ENCODE data around the gene C10orf95.

The C10orf95 gene

DNA sequence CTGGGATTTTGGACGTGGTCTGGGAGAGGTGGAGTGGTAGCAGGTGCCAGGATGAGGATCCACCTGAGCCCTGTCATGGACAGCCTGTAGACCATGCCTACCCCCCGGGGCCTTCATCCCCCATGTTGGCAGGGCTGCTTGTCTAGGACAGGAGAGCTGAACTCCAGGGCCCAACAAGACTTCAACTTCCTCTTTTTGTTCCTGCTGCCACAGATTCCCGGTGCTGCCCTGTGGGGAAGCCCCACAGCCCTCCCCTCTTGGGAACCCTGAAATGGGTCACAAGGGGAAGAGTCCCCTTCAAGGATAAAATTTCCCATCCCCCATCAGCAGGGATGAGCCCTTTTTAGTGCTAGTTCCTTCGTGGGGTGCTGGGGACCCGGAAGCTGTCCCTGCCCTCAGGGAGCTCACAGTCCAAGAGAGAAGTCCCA lies 17.7 kb downstream of the C10orf95 start:
- DNase-seq, result peak; percentile 91 to 94

DNA sequence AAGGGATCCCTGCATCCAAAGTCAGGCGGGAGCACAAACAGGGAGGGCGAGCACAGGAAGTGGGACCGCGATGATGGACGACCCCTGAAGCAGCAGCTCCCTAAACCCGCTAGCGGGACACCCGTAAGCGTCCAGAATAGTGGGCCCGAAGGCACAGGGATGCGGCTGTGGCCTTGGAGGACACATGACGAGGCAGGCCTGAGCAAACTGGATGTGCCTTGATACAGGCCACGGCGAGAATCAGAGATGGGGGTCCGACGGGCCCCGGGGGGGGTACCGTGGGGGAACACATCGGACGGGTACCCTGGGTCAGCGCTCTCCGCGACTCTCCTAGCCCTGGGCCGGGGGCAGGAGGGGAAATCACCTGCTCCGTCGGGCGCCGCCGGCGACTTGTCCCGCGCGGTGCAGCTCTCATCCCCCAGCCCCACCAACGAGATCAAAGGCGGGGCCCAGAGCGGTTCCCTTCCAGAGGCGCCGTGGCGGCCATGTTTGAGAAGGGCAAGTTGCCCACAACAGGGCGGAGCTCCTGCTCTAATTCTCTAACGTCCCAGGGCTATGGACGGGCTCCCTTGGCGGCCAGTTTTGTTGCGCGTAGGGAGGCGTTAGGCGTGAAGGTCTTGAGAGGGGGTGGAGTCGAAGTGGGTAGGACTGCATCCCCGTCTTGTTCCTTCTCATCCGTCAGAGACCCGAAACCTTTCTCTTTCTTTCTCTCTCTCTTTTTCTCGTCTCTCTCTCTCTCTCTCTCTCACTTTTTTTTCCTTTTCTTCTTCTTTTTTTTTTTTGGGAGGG lies 19.0 kb downstream of the C10orf95 start, which contains the start of gene CUEDC2:
TSS of gene CUEDC2 (minus strand) at position 413 of the 789 bp plus-strand sequence. CDS start 7,386 bp downstream, outside the sequence.
- peak; percentile 99 for DNase-seq

DNA sequence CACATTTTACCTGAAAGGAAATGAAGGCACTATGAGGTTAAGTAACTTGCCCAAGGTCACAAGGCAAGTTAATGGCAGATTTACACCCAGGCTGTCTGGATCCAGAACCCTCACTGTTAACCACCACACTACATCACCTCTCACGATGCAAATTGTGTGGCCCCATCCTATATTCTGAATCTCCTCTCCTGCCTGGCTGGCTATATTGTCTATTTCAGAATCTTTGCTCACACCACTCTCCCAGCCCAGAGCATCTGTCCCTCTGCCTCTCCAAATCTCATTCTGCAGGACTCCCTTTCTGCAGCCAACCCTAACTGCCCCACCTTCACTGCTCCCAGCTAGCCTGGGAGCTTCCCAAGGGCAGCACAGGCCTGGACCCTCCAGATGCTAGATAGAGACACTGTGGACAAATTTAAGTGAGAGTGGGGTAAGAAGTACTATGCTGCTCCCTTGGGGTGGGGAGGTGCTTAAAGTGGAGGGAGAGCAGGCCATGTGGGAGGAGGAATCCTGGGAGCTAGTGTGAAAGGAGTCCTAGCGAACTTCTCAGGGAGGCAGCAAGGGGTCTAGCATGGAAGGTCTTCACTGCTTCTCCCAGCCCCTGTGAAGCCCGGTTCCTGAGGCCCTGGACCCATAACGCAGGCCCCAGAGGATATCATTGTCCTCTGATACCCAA lies 19.8 kb downstream of the C10orf95 start:
- DNase-seq, result peak; percentile 59 to 73

DNA sequence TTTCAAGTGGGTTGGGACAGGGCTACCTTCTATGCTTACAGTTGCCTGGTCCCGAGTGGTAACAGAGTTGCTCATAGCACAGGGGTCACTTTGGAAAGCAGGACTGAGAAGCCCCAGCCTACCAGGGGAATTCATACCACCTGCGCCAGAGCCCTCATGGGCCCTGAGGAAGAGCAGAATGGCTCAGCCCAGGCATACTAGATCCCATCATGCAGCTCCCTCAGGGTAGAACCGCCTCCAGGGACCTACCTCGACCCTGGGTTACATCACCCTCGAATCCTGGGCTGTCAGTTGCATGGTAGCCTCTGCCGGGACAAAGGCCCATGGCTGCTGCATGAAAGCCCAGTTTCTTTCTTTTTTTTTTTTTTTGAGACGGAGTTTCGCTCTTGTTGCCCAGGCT lies 21.9 kb downstream of the C10orf95 start:
- no peak for DNase-seq

DNA sequence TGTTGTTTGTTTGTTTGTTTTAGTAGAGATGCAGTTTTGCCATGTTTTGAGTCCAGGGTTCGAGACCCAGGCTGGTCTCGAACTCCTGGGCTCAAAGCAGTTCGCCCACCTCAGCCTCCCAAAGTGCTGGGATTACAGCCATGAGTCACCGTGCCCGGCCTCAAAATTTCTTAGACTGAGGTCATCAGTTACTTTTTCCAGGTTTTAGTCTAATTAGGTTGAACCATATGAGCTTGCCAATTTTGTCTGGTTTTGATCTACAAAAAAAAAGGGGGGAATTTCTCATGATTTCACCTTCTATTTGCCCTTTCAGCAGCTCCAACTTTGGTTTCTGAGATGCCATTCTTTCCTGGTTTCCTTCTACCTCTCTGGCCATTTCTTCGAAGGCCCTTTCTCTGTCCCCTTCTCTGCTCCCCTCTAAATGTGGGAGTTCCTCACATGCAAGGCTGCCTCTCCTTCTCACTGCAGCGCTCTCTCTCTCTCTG lies 24.5 kb downstream of the C10orf95 start:
- no peak for DNase-seq

DNA sequence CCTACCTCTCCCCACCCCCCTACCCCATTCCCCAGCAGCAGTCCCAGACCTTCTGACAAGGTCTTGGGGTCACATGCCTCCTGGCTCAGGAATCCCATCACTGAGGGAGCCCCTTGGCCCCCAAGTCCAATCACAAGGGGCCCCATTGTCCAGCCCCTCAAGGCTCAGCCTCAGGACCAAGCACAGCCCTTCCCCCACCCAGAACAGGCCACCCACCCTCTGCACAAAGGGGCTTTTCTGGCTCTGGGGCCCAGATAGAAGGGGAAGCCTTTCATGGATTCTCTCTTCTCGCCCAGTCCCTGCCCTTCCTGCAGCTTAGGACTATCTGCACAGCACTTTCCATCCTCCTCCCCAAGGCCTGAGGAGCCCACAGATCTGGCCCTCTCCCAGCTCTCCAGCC lies 25.9 kb downstream of the C10orf95 start:
- DNase-seq, result no peak

DNA sequence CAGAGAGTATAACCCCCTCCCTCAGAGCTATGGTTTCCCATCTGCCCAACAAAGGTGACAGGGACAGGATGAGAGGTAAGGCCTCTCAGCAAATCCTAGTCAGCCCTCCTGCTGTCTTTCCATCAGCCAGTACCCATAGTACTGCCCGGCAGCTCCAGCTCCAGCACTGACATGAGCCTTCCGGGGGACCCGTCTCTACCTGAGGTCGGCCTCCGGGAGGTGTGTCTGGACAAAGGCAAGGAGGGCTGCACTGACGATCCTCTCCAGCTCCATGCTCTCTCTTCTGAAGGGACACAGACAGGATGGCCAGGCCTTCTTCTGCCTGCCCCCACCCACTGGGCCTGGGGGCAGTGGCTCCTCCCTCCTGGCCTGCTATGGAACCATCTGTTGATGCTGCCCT lies 26.4 kb downstream of the C10orf95 start:
- DNase-seq, result no peak

DNA sequence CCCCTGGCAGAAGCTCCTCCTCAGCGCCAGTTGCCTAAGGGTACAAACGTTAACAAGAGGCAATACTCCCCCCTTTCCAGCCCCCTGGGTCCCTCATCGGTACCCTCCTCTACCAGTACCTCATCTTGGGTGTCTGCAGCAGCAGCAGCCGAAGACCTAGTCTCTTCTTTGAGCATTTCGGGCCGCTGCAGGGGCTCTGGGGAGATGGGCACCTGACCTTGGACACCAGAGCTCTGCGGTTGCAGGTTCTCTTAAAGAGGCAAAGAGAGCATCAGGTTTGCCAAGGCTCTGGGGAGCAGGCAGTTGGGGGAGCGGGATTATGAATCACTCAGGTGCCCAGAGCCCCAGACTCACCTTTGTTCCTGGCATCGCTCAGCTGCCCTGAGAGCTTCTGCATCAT lies 27.2 kb downstream of the C10orf95 start:
- no peak for DNase-seq

DNA sequence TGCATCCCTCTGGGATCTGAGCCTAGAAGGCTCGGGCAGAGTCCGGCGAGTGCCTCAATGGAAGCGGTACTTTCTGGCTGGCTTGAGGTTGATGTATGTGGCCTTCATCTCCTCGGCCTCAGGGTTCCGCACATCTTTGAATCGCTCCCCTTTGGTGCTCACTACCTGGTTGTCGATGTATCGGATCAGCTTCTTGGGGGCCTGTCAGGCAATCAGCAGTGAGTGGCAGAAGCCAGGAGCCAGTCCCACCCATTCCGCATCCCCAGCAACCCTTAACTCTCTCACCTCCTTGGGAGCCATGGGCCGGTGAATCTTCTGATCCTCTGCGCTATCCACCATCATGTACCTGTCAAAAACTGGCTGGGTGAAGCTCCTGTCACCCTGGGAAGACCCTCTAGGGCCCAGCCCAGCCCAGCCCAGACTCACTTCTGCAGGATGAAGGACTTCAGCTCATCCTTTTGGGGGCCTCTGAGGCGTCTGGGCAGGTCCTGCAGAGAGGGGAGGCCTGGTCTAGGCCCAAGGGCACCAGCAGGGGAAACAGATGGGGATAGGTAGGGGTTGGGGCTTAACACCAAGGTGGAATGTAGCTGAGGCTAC lies 27.9 kb downstream of the C10orf95 start:
- no peak for DNase-seq

DNA sequence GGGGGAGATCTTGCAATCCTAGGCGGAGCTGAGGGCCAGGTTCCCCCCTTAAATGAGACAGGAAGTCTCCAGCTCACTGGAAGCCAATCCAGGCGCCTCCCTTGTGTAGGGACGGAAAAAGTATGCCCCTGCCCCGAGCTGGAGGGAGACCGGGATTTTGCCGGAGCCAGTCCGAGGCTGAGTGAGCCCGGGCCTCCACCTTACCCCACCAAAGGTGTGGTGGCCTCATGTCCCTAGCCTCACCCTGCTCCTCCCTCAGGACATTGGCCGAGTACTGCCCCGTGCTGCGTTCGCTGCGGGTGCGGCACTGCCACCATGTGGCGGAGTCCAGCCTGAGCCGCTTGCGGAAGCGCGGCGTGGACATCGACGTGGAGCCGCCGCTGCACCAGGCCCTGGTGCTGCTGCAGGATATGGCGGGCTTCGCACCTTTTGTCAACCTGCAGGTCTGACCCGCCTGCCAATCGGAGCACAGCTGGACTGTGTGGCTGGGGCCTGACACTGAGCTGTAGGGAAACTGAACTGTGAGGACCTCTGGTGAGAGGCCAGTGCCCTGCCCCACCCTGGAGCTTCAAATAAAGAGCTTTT lies 28.7 kb downstream of the C10orf95 start:
- DNase-seq, result peak; percentile 68 to 74

DNA sequence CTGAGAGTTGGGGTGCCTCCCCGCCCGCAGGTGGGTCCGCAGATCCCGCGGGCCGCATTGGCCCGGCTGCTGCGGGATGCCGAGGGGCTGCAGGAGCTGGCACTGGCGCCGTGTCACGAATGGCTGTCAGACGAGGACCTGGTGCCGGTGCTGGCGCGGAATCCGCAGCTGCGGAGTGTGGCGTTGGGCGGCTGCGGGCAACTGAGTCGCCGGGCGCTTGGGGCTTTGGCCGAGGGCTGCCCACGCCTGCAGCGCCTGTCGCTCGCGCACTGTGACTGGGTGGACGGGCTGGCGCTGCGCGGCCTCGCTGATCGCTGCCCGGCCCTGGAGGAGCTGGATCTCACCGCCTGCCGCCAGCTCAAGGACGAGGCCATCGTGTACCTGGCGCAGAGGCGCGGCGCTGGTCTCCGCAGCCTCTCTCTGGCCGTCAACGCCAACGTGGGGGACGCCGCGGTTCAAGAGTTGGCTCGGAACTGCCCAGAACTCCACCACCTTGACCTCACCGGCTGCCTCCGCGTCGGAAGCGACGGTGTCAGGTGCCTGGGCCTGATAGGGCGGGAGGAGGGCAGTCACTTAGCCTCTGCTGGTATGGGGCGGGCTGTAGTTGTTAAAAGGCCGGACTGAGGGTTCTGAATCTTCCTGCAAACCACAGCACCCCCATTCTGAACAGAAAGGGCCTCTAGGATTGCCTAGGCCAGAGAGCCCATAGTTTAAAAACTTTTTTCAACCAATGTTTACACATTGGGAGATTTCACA lies 29.4 kb downstream of the C10orf95 start:
- peak in 1 of 2 experiments; percentile 63 for DNase-seq

DNA sequence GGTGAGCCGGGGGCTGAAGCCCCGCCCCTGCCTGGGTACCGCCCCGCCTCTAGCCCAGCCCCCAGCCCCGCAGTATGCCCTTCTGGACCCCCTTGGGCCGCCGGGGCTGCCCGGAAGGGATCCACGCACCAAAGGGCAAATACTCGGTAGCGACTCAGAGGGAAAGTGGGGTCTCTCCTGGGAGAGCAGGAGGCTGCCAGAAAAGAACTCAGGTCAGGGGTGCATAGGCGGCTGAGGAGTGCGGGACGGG lies 29.9 kb downstream of the C10orf95 start:
- DNase-seq, result no peak

DNA sequence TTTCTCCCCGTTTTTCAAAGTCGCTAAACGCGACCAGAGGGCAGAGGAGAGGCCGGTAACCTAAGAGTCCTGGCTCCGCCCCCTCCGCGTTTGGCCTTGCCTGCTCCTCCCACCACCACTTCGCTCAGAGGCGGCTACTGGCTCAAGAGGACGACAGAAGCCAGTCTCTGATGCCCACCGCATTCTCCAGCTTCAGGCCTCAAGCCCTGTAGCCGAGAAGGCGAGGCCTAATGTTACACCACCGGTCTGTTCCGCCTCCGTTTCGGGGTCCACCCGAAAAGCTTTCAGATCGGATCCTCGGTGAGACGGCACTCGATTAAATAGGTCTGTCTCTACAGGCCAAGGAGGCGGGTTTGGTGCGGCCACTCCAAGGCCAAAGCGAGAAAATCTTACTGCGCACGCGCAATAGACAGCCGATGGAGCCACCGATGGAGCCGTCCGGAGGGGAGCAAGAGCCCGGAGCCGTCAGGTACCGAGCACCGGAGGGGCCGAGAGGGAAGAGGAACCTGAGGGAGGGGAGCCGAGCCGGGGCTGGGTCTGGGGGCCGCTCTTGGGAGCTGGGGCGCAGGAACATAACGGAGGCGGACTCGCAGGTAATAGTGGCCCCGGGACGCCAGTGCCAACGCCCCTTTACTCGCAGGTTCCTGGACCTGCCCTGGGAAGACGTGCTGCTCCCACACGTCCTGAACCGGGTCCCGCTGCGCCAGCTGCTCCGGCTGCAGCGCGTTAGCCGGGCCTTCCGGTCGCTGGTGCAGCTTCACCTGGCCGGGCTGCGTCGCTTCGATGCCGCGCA lies 30.4 kb downstream of the C10orf95 start, which contains the start of gene FBXL15:
TSS of gene FBXL15 (plus strand) at position 123 of the 793 bp plus-strand sequence. CDS start at position 417, 294 bp downstream.
- peak; percentile 98 for DNase-seq

DNA sequence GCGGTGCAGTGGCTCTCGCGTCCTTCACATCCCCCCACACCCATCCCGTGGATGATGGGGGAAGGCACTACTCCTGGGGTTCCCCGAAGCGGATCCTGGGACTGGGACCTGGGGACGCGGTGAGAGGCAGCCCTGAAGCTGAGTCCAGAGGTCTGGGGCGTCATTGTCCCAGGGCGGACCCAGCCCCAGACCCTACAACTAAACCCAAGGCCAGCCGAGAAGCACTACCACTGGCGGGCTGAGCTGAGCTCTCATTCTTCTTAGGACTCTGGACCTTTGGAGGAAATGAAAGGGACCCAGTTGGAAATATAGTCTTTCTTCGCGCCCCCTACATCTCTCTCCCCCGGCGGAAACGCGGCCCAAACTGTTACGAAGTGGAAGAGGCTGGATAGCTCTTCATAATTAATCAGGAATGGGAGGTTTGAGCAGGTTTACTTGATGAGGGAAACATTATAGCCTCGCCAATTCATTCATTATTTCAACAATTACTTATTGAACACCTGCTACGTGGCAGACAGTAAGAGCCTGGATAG lies 31.1 kb downstream of the C10orf95 start:
- DNase-seq, result no peak

DNA sequence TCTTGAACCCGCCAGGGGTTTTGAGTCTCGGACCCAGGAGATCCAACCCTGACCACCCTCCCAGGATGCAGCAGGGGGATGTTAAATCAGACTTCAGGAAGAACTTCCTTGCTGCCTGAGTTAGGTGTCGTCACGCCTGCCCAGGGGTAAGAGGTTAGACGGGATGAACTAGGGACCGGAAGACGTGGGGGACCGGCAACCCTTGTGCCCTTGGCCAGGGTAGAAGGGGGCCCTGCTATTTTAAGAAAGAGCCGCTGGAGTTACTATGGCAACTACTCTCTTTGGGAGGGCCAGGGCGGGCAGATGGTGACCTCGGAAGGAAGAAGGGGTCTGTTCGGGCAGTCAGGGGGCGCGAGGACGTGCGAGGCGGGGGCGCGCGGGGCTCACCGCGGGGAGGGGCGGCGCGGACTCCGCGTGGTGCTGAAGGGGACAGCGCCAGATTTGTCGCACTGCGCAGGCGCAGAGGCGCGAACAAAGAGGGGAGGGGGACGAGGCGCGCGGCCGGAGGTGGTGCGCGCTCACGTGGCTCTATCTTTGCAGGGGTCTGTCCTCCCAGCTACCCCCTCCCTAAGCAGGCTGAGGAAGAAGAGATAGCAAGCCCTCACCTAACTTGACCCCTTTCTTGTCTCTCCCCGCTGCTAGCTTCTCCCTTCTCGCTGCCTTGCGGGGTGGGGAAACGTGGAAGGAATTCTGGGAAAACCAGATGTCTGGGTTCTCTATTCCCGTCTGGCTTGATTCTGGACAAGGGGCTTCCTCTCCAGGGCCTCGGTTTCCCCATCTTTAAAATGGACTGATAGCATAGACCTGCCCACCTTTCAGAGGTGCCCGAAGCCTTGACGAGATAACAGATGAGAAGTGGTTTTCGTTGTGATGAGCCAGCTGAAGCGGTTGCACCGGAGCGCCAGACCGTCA lies 31.8 kb downstream of the C10orf95 start:
- DNase-seq, result peak; percentile 43 to 50

DNA sequence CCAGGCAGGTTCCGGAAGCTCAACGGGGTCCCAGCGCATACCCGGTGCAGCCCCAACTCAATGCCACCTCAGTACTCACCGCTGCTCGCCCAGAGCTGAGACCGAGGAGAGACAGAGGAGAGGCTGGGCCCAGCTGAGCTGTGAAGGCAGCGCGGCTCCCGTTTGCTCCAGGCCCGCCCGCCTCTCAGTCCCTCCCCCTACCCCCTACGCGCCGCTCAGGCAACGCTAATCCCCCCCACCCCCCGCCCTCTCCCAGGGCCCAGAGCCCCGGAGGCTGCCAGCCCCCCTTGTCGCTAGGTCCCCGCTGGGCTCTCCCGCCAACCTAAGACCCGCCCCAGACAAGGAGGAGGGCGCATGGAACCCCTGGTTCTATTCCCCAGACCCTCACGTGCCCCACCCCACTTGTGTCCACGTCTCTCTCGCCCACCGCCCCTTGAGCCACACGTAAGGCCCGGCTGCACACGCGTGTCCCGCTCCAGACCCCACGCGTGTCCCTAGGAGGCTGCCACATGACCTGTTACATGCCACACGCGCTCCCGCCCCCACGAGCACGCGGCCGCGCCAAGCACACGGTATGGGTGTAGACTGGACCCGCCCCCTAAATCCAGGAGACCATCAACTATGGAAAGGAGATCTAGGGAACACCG lies 32.6 kb downstream of the C10orf95 start, which contains the start of gene PSD:
TSS of gene PSD (minus strand) at position 164 of the 647 bp plus-strand sequence. CDS start 1,747 bp downstream, outside the sequence.
- no peak for DNase-seq

DNA sequence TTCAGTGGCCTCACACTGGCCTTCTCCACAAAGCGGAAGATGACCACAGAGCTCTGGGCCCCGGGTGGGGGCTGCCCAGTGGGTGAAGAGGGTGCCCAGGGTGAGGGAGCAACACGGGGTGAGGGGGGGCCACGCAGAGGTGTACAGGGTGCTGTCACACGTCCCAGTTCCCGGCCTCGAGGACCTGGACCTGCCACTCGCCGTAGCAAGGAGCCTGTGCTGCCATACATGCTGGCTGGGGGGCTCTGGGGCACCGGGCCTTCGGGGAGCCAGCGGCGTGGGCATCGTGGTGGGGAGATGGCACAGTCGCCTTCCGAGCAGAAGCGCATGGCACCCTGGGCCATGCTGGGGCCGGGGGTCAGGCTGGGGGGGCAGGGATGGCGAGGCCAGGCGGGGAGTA lies 34.6 kb downstream of the C10orf95 start:
- DNase-seq, result no peak

DNA sequence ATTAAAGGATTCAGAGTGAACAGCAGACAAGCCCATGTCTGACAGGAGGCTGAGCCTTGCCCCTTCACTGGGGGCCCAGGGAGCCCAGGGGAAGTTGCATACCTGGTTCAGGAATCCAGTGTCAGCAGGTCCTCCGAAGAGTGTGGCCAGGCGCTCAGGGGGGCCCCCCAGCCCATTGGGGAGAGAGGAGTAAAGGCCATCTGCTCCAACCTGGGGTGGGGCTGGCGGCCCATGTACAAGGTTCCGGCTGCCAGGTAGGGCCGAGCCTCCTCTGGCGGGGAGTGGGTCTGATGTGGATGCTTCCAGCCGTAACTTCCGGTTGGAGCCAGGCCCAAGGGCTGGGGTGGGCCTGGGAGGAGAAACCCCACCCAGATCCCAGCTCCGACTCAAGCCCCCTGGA lies 35.1 kb downstream of the C10orf95 start:
- DNase-seq, result no peak

DNA sequence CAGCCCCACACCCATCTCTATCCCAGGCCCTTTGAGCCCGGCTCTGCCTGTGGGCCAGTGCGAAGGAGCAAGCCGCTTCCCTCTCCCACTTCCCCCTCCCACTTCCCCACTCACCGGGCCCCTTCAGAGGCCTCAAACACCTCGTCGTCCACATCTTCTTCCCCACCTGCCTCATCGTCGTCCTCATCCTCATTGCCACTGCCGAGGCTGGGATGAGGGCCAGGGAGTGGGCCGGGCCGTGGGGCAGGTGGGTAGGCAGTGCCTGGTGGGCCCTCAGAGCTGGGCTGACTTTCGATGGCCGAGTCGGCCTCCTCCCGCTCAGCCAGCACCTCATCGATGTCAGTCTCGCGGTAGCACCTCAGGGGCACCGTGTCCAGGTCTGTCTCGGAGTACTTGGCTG lies 36.6 kb downstream of the C10orf95 start:
- DNase-seq, result no peak

Data from Kasumi-1 (cell line).